GM13976 (cell line): ENCODE measurements around the gene MCOLN2.

Experiments used
- DNase-seq: peaks from one replicate; pipeline ENCODE4 v3.0.0; 2012; ENCODE audit warnings: low spot score
- in situ Hi-C: fragments of 300-500 bp; cut with MboI; formaldehyde crosslinking; loops from one replicate; pipeline ENCODE4 v1.12.0; 2022; ENCODE audit warnings: low sequenced_read_pairs, mixed read lengths, inconsistent platforms; ENCODE audit not compliant: unreplicated experiment
- TF ChIP-seq, protein P1 (sequence below): IDR thresholded peaks from 2 replicates; pipeline ENCODE4 v1.5.1; 2012; ENCODE audit warnings: borderline replicate concordance, mild to moderate bottlenecking; ENCODE audit not compliant: insufficient read depth; ENCODE audit errors: extremely low read depth, missing control alignments, control extremely low read depth

MCOLN2 gene

DNA sequence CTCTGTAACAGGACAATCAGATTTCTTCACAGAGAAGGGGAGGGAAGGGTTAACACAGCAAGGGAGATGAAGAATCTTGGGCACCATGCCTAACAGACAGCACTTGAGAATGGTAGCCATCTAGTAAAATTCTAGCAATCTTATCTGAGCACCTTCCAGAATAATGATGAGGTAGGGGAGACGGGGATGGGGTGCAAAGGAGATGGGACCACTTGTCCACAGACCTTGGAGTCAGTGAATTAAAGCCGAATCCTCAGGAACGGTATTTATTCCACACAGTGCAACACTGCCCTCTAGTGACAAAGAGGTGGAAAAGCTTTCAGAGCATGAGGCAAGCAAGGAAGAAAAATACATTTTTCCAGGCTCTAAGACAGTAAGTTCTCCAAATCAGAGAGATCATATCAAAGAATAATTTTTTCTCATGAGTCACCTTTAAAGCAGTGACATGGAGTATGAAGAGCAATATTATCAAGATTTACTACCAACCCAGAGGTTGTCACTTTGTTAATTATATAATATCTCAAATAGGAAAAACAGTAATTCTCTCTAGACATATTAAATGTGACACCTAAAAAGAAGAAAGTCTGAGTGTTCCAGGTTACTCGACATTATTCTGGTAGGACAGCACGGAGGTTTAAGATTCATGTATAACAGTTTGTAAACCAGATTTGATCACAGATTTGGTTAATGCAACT, 60.6 kb downstream of the MCOLN2 start:
- in situ Hi-C loops, result loop anchor here (10.0 kb wide), 1 partner anchor 161 kb away; no protein-coding TSS in a partner anchor

GRCh38 chr1:84933011-84933611, 63.8 kb downstream of the MCOLN2 start:
- TF ChIP-seq, protein P1, sequence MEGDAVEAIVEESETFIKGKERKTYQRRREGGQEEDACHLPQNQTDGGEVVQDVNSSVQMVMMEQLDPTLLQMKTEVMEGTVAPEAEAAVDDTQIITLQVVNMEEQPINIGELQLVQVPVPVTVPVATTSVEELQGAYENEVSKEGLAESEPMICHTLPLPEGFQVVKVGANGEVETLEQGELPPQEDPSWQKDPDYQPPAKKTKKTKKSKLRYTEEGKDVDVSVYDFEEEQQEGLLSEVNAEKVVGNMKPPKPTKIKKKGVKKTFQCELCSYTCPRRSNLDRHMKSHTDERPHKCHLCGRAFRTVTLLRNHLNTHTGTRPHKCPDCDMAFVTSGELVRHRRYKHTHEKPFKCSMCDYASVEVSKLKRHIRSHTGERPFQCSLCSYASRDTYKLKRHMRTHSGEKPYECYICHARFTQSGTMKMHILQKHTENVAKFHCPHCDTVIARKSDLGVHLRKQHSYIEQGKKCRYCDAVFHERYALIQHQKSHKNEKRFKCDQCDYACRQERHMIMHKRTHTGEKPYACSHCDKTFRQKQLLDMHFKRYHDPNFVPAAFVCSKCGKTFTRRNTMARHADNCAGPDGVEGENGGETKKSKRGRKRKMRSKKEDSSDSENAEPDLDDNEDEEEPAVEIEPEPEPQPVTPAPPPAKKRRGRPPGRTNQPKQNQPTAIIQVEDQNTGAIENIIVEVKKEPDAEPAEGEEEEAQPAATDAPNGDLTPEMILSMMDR, result no peak
- in situ Hi-C loops, result loop anchor here (10.0 kb wide), 1 partner anchor 158 kb away; no protein-coding TSS in a partner anchor
- DNase-seq, result no peak

More for the DNA sequence above, 60.6 kb downstream of the MCOLN2 start:
- TF ChIP-seq, protein P1, result peak; percentile 88
- DNase-seq, result peak; percentile 42

- no peak for DNase-seq
- in situ Hi-C loops, result loop anchor here (10.0 kb wide), 1 partner anchor 156 kb away; no protein-coding TSS in a partner anchor
- TF ChIP-seq, protein P1, result no peak
Observed at GRCh38 chr1:84930831-84931230, 66.1 kb downstream of the MCOLN2 start.

GRCh38 chr1:84930329-84930728, 66.6 kb downstream of the MCOLN2 start:
- in situ Hi-C loops, result loop anchor here (10.0 kb wide), 1 partner anchor 156 kb away; no protein-coding TSS in a partner anchor
- DNase-seq, result no peak
- TF ChIP-seq, protein P1, result no peak

GRCh38 chr1:84929581-84929980, 67.3 kb downstream of the MCOLN2 start:
- TF ChIP-seq, protein P1, result no peak
- DNase-seq, result no peak

GRCh38 chr1:84928979-84929378, 67.9 kb downstream of the MCOLN2 start:
- TF ChIP-seq, protein P1, result no peak
- in situ Hi-C loops, result no loop called here

More at GRCh38 chr1:84929581-84929980, 67.3 kb downstream of the MCOLN2 start:
- in situ Hi-C loops, result no loop called here

More at GRCh38 chr1:84928979-84929378, 67.9 kb downstream of the MCOLN2 start:
- DNase-seq, result no peak
